Bronchus fibroblast of lung (primary cell): ENCODE data around the gene ZACN. TPM values are rescaled to one million over a fixed set of nuclear protein-coding genes. Genes with fewer than 3 reads are reported as not detected.

Source experiments
- total RNA-seq: library from RNA; depleted of rRNA; stranded (reverse); fragments of >200 nt; gene quantifications from 2 replicates; pipeline ENCODE4 v1.2.3, GENCODE V29; 2015

The ZACN gene
- total RNA-seq, result not detected in 2 replicates

DNA sequence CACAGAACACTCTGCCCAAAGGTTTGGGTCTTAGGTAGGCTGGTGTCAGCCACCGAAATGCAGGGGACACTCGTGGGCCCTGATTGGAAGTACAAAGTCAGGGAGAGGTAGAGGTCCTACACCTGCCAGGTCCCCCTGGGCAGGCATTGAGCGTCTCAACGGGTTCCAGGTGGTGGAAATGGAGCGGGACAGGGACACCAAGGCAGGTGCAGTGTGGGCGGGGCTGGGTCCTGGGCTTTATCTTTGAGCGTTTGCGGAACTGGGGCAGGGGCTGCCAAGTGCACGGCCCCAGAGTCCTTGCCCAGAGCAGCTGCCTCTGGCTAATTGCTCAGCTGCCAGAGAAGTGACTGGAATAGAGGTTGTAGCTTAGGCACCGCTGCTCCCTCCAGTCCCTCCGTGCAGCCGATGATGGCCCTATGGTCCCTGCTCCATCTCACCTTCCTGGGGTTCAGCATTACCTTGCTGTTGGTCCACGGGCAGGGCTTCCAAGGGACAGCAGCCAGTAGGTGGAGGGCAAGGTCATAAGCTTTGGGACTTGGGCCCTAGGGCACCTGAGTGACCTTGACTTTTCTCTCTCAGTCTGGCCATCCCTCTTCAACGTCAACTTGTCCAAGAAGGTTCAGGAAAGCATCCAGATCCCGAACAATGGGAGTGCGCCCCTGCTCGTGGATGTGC lies at the start of gene ZACN:
Gene ZACN, plus strand, starts transcription at position 323 of the 675 bp plus-strand sequence. Its CDS starts 83 bp downstream, at position 406.

DNA sequence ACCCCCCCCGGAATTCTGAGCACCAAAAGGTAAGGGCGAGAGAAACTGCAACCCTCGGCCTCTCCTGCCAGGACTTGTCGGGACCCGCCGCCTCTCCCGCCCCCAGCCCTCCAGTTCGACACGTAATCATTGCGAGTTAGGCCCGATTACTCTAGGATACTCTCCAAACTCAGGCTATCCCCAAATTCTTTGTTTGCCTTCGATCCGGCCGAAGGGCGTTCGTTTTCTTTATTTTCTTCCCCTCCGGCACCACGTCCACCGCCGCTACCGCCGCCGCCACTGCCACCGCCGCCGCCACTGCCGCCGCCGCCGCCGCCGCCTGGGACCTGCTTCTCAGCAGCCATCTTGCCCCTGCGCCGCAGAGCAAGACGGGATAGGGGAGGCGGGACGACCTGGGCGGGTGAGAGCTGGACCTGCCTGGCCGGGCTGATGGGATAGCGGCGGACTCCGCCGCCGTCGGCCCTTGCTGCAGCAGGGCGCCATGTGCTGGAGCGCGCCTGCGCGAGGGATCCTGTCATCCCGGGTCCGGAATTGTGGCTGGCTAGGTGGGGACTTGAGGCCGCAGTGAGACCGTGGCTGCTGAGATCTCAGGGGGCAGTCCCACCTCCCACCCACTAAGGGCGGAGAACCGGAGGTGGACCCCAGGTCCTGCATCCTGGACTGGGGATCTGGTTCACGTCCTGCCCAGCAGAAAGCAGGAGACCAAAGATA lies 6.7 kb upstream of the ZACN start, which contains the start of gene SRP68:
Gene SRP68, minus strand, starts transcription at position 370 of the 711 bp plus-strand sequence. Its CDS starts 26 bp downstream, at position 344.

DNA sequence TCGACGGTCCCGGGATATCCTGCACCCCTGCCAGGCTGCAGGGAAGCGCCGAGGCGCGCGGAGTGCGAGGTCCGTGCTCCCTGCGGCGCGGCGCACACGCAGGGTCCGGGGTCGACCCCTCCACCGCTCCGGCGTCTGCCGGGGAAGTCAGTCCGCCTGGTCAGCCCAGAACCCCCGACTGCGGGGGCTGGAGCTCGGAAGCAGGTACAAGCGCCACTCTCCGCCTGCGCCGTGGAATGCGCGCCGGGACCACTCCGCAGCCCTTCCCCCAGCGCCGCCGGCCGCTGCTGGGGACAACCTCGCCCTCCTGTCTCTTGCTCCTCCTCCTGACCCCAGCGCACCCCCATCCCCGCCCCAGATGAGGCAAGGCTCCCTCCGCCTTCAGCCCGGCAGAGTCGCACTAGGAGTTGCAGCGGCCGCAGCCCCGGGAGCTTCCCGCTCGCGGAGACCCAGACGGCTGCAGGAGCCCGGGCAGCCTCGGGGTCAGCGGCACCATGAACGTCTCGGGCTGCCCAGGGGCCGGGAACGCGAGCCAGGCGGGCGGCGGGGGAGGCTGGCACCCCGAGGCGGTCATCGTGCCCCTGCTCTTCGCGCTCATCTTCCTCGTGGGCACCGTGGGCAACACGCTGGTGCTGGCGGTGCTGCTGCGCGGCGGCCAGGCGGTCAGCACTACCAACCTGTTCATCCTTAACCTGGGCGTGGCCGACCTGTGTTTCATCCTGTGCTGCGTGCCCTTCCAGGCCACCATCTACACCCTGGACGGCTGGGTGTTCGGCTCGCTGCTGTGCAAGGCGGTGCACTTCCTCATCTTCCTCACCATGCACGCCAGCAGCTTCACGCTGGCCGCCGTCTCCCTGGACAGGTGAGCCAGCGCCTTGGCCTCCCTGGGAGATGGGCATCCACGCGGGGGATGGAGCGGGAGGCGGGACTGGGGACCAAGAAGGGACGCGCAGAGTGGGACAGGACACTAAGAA lies 4.3 kb upstream of the ZACN start, which contains the start of gene GALR2:
Gene GALR2, plus strand, starts transcription at position 392 of the 974 bp plus-strand sequence. Its CDS starts 103 bp downstream, at position 495.

DNA sequence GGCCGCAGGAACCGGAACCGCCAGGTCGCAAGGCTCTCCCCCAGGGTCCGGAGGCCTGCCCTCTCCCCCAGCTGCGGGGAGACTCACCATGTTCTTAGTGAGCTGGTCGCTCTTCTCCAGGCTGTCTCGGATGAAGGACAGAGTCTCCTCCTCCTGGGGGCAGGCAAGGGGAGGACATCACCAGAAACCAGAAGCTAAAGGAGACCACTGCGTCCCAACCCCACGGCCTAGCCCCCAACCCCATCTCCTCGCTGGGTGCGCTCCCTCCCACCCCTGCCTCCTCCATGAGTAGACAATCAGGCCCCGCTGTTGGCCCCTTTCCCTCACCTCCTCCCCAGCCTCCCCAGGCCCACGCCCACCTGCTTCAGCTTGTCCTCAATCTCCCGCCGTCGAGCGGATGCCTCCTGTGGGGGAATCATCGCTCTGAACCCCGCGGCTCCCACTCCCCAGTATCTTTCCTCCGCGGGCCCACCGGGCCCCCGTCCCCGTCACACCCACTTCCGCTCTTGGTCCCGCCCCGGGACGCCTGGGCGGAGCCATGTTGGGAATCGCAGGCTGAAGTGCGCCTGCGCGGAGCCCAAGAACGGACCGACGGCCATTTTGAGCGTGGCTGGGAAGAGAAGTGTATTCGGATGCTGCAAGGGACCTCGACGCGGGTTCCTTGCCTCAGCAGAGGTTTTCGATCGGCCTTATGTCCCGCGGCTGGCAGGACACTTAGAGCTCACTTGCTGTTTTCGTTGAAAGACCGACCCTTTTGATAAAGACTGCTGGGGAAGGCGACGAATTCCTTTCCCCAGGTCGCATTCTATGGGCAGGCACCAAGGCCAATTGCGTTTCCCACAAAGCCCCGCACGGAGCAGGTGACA lies 24.5 kb downstream of the ZACN start, which contains the start of gene EXOC7:
Gene EXOC7, minus strand, starts transcription at position 514 of the 866 bp plus-strand sequence. Its CDS starts 95 bp downstream, at position 419.

Other genes starting within 250 kb of the ZACN start
- gene UNC13D, start 234.8 kb upstream of the ZACN start, total RNA-seq, result 0.84 and 1.5 TPM in 2 replicates
- 59.3 and 73.1 TPM in 2 replicates for gene WBP2, start 223.8 kb upstream of the ZACN start, total RNA-seq
- 12.8 and 15.1 TPM in 2 replicates for gene TRIM47, start 200.6 kb upstream of the ZACN start, total RNA-seq
- gene TRIM65, start 182.2 kb upstream of the ZACN start, total RNA-seq, result 20.2 and 23.4 TPM in 2 replicates
- 23.5 and 26.0 TPM in 2 replicates for gene MRPL38, start 174.3 kb upstream of the ZACN start, total RNA-seq
- gene FBF1, start 138.1 kb upstream of the ZACN start, total RNA-seq, result 10.8 and 13.7 TPM in 2 replicates
- 24.7 and 26.8 TPM in 2 replicates for gene ACOX1, start 100.0 kb upstream of the ZACN start, total RNA-seq
- gene TEN1, start 99.9 kb upstream of the ZACN start, total RNA-seq, result 15.9 and 16.0 TPM in 2 replicates
- gene CDK3, start 78.3 kb upstream of the ZACN start, total RNA-seq, result 2.2 and 3.5 TPM in 2 replicates
- not detected in 2 replicates for gene EVPL, start 51.9 kb upstream of the ZACN start, total RNA-seq
- gene SRP68, start 6.7 kb upstream of the ZACN start, total RNA-seq, result 24.4 and 24.7 TPM in 2 replicates
- gene GALR2, start 4.4 kb upstream of the ZACN start, total RNA-seq, result 0.17 TPM in 1 of 2 replicates, not detected in the other
- 42.8 and 44.0 TPM in 2 replicates for gene EXOC7, start 24.6 kb downstream of the ZACN start, total RNA-seq
- gene FOXJ1, start 62.1 kb downstream of the ZACN start, total RNA-seq, result under 0.01 and 0.17 TPM in 2 replicates
- gene RNF157, start 161.3 kb downstream of the ZACN start, total RNA-seq, result 1.0 and 2.5 TPM in 2 replicates
- 18.3 and 25.6 TPM in 2 replicates for gene UBALD2, start 186.2 kb downstream of the ZACN start, total RNA-seq
- gene QRICH2, start 229.1 kb downstream of the ZACN start, total RNA-seq, result 0.59 and 0.84 TPM in 2 replicates